ENCODE measurements around the gene BAIAP2.

GRCh38 chr17:81119223-81120148 lies 84.5 kb downstream of the BAIAP2 start:
- TF ChIP-seq CTCF (IDR thresholded peaks at IDR 0.05), result no peak
- TF ChIP-seq EZH2 (IDR thresholded peaks at IDR 0.05; ENCODE audit: borderline replicate concordance, insufficient read depth, low read depth, low read length, poor library complexity, severe bottlenecking), result no peak
